Spinal cord (tissue), 10 donors: ENCODE measurements around the gene GPRC5B. TPM values are rescaled to one million over a fixed set of nuclear protein-coding genes. Genes with fewer than 3 reads are reported as not detected.

ENCODE experiments used
- DNase-seq, 6 donors: peaks; one replicate each; pipeline versions ENCODE4 v3.0.0 to v3.0.0-alpha.2; 2013 to 2015; ENCODE audit warnings: low spot score in 6 of 6, low read depth in 4 of 6
- H3K27ac ChIP-seq: one replicate; pipeline ENCODE4 v1.5.1; 2013; ENCODE audit warnings: low read depth, low read length, control low read depth
- H3K27me3 ChIP-seq: one replicate; pipeline ENCODE4 v1.6.1; 2013; ENCODE audit warnings: low read length; ENCODE audit not compliant: control insufficient read depth, insufficient read depth
- H3K36me3 ChIP-seq: one replicate; pipeline ENCODE4 v1.6.1; 2013; ENCODE audit warnings: low read length; ENCODE audit not compliant: control insufficient read depth, insufficient read depth
- H3K4me1 ChIP-seq: one replicate; pipeline ENCODE4 v1.6.1; 2013; ENCODE audit warnings: low read length; ENCODE audit not compliant: control insufficient read depth, insufficient read depth
- H3K4me3 ChIP-seq: one replicate; pipeline ENCODE4 v1.5.1; 2013; ENCODE audit warnings: low read depth, low read length, control low read depth
- H3K9me3 ChIP-seq: one replicate; pipeline ENCODE4 v1.6.1; 2013; ENCODE audit warnings: low read length; ENCODE audit not compliant: control insufficient read depth, insufficient read depth
- WGBS: methylation state at CpG from one replicate; pipeline ENCODE4 v1.1.5; 2013; ENCODE audit warnings: missing lambda C conversion rate; ENCODE audit not compliant: insufficient coverage; 5-methylcytosine and 5-hydroxymethylcytosine counted together
- polyA plus RNA-seq, 2 donors: library from polyadenylated mRNA; unstranded; fragments of 120-200 nt; gene quantifications; one replicate each; pipeline ENCODE4 v1.2.1, GENCODE V29; 2013; ENCODE audit not compliant: insufficient read length in 2 of 2
- total RNA-seq, 2 donors: library from RNA; depleted of rRNA in 1 of 2; stranded (reverse); fragments of 120-200 nt in 1 of 2; fragments of >200 nt in 1 of 2; gene quantifications; one replicate each; pipeline versions ENCODE4 v1.2.3 to v1.2.4, GENCODE V29; 2013 to 2014
- donor health status: healthy.

GPRC5B gene
- total and polyA plus RNA-seq, 4 donors: 72.8 to 146 (median 128) TPM

- peaks cover 40% of the 10 kb centered on the region for H3K4me1 ChIP-seq
- DNase-seq: no peak
- H3K27me3 ChIP-seq: no peaks in the 10 kb centered on the region
- H3K9me3 ChIP-seq: no peaks in the 10 kb centered on the region
- H3K36me3 ChIP-seq: peaks cover 3% of the 10 kb centered on the region
- H3K27ac ChIP-seq: peak overlapping the region; percentile 12
- 56% methylated on average over 3 of the region's 8 CpGs for WGBS
- H3K4me3 ChIP-seq: no peak overlapping the region
Observed at GRCh38 chr16:19853132-19853741, 31.4 kb downstream of the GPRC5B start.

DNA sequence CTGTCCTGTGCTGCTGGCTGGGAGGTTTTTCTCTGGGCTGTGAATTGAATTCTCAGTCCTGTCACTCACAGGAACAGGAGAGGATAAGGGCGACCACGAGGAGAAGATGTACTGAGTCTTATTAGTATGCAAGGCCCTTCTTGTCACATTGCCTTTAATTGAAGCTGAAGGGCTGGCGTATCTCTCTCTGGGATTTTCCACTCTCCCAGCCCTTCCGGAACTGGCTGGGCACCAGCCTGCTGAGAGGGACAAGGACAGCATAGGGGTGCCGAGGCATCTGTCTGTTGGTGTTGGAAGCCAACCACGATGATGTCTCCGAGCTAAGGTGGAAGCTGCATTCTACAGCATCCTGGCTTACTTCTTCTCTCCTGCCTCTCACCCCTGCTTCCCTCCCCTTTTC, 33.2 kb downstream of the GPRC5B start:
- H3K4me3 ChIP-seq: no peak overlapping the region
- DNase-seq: peak in 2 of 6 donors; percentile 73 to 82

DNA sequence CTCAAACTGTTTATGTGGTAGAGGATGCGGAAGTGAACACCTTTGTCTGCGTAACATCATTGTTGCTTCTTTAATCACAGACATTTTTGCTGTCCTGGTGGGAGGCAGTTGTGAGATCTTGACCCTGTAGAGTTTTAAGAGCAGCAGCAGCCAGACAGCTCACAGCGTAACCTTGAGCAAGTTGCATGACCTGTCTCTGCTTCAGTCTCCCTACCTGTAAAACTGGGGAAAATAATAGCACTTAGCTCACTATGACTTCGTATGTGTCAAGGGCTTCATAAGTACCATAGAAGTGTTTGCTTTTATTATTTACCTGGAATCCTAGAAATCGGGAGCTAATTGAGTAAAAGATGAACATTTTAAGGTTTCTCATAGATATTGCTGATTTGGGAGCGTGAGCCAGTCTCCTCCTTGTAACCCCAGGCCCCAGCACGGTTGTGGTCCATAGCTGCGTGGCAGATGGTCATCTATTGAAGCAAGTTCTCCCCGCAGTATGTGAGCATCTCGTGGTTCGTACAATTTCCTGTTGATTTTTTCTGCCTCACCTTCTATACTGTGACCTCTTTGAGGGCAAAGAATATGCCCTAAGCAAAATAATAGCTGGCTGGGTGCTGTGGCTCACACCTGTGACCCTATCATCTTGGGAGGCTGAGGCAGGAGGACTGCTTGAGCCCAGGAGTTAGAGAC, 34.4 kb downstream of the GPRC5B start:
- H3K9me3 ChIP-seq: no peaks in the 10 kb centered on the region
- peaks cover 30% of the 10 kb centered on the region for H3K4me1 ChIP-seq
- 91% methylated on average over 8 of the region's 11 CpGs for WGBS
- no peak overlapping the region for H3K27ac ChIP-seq
- peaks cover under 1% of the 10 kb centered on the region for H3K36me3 ChIP-seq
- H3K4me3 ChIP-seq: no peak overlapping the region
- DNase-seq: no peak
- H3K27me3 ChIP-seq: no peaks in the 10 kb centered on the region

More for the DNA sequence above, 33.2 kb downstream of the GPRC5B start:
- peaks cover 3% of the 10 kb centered on the region for H3K36me3 ChIP-seq
- no peaks in the 10 kb centered on the region for H3K9me3 ChIP-seq
- H3K27ac ChIP-seq: peak overlapping the region; percentile 30
- WGBS: 15% methylated on average over 7 of the region's 7 CpGs
- H3K4me1 ChIP-seq: peaks cover 36% of the 10 kb centered on the region
- no peaks in the 10 kb centered on the region for H3K27me3 ChIP-seq

- Histone ChIP-seq H3K9me3 (no peaks in the 10 kb centered on the region), H3K36me3 (no peaks in the 10 kb centered on the region), H3K27ac (no peak overlapping the region), H3K4me3 (no peak overlapping the region), H3K4me1 (peaks cover 20% of the 10 kb centered on the region), H3K27me3 (no peaks in the 10 kb centered on the region)
- DNase-seq: no peak
- WGBS: 100% methylated on average over 2 of the region's 3 CpGs
Observed at GRCh38 chr16:19848756-19849155, 35.9 kb downstream of the GPRC5B start.

GRCh38 chr16:19846436-19846835, 38.2 kb downstream of the GPRC5B start:
- Histone ChIP-seq H3K36me3 (no peaks in the 10 kb centered on the region), H3K4me1 (peaks cover 7% of the 10 kb centered on the region), H3K4me3 (no peak overlapping the region), H3K27me3 (no peaks in the 10 kb centered on the region), H3K27ac (no peak overlapping the region), H3K9me3 (no peaks in the 10 kb centered on the region)
- WGBS: 100% methylated on average over 1 of the region's 5 CpGs
- peak in 1 of 6 donors; percentile 81 for DNase-seq

GRCh38 chr16:19844945-19845641, 39.6 kb downstream of the GPRC5B start:
- WGBS: 98% methylated on average over 5 of the region's 11 CpGs
- no peaks in the 10 kb centered on the region for H3K36me3 ChIP-seq
- no peak overlapping the region for H3K27ac ChIP-seq
- no peaks in the 10 kb centered on the region for H3K27me3 ChIP-seq
- no peaks in the 10 kb centered on the region for H3K4me1 ChIP-seq
- no peaks in the 10 kb centered on the region for H3K9me3 ChIP-seq
- peak in 2 of 6 donors; percentile 55 to 76 for DNase-seq
- H3K4me3 ChIP-seq: no peak overlapping the region

DNA sequence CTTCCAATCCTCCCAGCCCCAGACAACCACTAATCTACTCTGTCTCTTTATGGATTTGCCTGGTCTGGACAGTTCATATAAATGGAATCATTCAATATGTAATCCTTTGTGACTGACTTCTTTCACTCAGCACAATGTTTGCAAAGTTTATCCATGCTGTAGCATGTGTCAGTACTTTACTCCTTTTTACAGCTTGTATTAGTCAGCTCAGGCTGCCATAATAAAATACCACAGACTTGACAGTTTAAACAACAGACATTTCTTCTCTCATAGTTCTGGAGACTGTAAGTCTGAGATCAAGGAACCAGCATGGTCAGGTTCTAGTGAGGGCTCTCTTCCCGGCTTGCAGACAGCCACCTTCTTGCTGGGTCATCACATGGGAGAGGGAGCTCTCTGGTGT, 41.3 kb downstream of the GPRC5B start:
- Histone ChIP-seq H3K4me3 (no peak overlapping the region), H3K27me3 (no peaks in the 10 kb centered on the region), H3K4me1 (peaks cover 4% of the 10 kb centered on the region), H3K36me3 (no peaks in the 10 kb centered on the region), H3K9me3 (no peaks in the 10 kb centered on the region), H3K27ac (no peak overlapping the region)
- DNase-seq: no peak
- no CpG with 5 or more reads among the region's 1 CpG for WGBS

GRCh38 chr16:19842426-19843157, 42.1 kb downstream of the GPRC5B start:
- WGBS: 67% methylated on average over 2 of the region's 6 CpGs
- DNase-seq: no peak
- H3K4me3 ChIP-seq: no peak overlapping the region
- H3K9me3 ChIP-seq: no peaks in the 10 kb centered on the region
- H3K36me3 ChIP-seq: no peaks in the 10 kb centered on the region
- H3K4me1 ChIP-seq: peaks cover 10% of the 10 kb centered on the region
- H3K27me3 ChIP-seq: no peaks in the 10 kb centered on the region
- H3K27ac ChIP-seq: no peak overlapping the region

- Histone ChIP-seq H3K9me3 (no peaks in the 10 kb centered on the region), H3K27ac (no peak overlapping the region), H3K27me3 (no peaks in the 10 kb centered on the region), H3K4me3 (no peak overlapping the region), H3K4me1 (peaks cover 14% of the 10 kb centered on the region), H3K36me3 (no peaks in the 10 kb centered on the region)
- 41% methylated on average over 2 of the region's 3 CpGs for WGBS
- DNase-seq: no peak
Observed at GRCh38 chr16:19841184-19841583, 43.5 kb downstream of the GPRC5B start.
